COR-L47 (cell line): Measurements from ENCODE around the gene ARHGAP30.

Experiments
- DNase-seq: peaks from one replicate; lab custom pipeline; 2025; lab: John Stamatoyannopoulos, UW

ARHGAP30 gene

GRCh38 chr1:161013488-161014230 is 56.0 kb downstream of the ARHGAP30 start:
- DNase-seq, result no peak

- DNase-seq, result no peak
These were observed 56.6 kb downstream of the ARHGAP30 start for GRCh38 chr1:161013131-161013487.

GRCh38 chr1:161012420-161012819 is 57.3 kb downstream of the ARHGAP30 start:
- DNase-seq, result no peak

- no peak for DNase-seq
These were observed 60.0 kb downstream of the ARHGAP30 start for GRCh38 chr1:161009602-161010211.

GRCh38 chr1:161008869-161009510 is 60.7 kb downstream of the ARHGAP30 start:
- no peak for DNase-seq

GRCh38 chr1:161007369-161007768 is 62.3 kb downstream of the ARHGAP30 start:
- DNase-seq, result no peak

GRCh38 chr1:161006563-161006962 is 63.1 kb downstream of the ARHGAP30 start:
- DNase-seq, result no peak

- DNase-seq, result no peak
These were observed 68.2 kb downstream of the ARHGAP30 start for GRCh38 chr1:161001525-161001924.

GRCh38 chr1:161000736-161001480 is 68.8 kb downstream of the ARHGAP30 start:
- DNase-seq, result no peak

- DNase-seq, result no peak
These were observed 70.3 kb downstream of the ARHGAP30 start for GRCh38 chr1:160999376-160999775.

GRCh38 chr1:160997323-160998038 is 72.2 kb downstream of the ARHGAP30 start:
- DNase-seq, result peak; percentile 21
